ENCODE data around the gene PARP3.

The PARP3 gene

DNA sequence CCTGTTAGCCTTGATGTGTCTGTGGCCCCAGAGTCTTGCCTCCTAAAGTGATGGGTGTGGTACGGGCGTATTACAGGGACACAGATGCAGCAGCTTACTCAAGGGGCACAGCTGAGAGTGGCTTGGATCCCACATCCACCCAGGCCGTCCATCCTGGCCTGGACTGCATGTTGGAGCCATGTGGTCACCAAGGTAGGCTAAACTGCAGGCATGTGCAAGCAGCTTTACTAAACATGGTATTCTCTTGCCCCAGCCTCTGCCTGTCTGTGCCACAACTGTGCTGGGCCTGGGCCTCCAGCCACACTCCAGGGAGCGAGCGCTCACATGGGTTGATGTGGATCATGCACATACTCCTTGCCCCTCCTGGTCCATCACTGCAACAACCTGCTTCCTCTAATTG, 7.0 kb downstream of the PARP3 start:
- no peak for DNase-seq

DNA sequence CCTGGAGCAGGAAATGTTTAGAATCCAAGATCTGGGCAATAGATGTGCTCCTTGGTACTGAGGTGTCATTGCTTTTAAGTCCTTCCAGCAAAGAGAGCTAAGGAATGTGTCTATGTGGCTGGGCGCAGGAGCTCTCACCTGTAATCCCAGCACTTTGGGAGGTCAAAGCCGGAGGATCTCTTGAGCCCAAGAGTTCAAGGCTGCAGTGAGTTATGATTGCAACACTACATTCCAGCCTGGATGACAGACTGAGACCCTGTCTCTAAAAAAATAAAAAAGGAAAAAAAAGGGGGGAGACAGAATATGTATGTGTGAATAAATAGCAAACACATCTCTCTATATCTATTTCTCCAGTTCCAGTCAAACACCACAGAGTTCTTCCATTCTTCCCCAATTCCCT, 8.7 kb downstream of the PARP3 start:
- no peak for DNase-seq

DNA sequence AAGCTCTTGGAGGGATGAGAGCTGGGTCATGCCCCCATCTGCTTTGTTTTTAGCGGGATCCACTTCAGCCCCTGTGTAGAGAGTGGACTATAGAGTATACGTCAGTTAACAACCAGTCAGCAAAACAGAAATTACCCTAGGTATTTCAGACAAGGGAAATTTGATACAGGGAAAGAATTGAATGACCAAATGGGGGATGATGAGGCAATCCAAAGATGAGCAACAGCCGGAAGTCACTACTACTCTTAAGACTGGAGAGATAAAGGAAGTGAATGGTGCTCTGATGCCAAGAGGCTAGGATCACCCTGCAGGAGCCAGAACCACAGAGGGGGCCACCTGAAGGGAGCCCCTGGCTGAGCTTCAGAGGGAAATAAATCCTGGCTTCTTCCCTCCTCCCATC, 11.3 kb downstream of the PARP3 start:
- no peak for DNase-seq

DNA sequence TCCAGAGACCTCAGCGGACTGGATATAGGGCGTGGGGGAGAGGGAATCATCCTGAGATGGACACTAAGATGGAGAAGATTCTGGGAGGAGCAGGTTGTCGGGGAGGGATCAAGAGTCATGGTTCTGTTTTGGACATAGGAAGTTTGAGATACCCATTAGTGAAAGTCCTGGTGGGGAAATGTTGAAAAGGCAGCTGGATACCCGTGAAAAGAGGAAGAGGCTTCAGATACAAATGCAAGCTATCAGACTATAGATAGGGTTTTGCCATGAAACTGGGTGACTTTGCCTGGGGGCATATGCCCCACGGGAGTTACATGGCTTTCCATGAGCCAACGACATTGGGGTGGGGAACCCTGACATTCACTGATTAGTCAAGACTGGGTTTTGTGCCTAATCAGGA, 11.9 kb downstream of the PARP3 start:
- DNase-seq: no peak

DNA sequence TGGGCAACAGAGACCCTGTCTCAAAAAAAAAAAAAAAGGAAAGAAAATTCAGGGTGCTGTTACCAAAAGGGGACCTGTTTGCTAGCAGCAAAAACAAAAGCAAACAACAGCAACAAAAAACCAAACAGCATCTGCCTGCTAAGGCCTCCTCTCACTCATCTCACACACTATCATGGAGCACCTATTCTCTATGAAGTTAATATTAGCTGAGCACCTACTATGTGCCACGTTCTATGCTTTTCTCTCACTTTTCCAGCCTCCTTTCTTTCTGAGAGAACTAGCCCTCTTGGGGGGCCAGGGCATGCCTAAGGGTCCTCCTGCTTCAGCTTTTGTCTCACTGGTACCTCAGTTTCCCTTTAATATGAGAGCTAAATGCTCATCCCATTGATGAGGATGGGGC, 12.6 kb downstream of the PARP3 start:
- no peak for DNase-seq

DNA sequence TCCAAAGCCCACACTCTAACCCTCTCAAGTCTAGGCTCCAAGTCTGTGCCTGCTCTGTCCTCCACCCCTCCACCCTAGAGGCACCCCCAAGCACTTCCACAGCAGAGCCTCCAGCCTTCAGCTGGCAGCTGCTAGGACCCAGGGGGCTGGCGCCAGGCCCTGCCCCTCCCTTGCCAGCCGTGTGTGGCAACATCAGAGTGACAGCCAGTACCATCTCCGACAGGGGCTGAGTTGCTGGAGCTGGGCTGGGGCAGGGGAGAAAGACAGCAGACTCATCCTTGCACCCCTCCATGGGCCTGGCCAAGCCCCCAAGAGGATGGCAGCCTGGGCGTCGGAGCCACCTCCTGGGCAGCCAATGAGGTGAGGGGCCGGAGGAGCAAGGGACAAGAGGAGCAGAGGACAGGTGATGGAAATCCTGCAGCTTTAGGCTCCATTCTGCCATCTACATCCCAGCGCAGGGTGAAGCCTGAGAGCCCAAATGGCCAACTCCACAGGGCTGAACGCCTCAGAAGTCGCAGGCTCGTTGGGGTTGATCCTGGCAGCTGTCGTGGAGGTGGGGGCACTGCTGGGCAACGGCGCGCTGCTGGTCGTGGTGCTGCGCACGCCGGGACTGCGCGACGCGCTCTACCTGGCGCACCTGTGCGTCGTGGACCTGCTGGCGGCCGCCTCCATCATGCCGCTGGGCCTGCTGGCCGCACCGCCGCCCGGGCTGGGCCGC, 13.2 kb downstream of the PARP3 start, which contains the start of gene GPR62:
Gene GPR62, plus strand, starts transcription at position 207 of the 718 bp plus-strand sequence. Its CDS starts 272 bp downstream, at position 479.
- no peak for DNase-seq

DNA sequence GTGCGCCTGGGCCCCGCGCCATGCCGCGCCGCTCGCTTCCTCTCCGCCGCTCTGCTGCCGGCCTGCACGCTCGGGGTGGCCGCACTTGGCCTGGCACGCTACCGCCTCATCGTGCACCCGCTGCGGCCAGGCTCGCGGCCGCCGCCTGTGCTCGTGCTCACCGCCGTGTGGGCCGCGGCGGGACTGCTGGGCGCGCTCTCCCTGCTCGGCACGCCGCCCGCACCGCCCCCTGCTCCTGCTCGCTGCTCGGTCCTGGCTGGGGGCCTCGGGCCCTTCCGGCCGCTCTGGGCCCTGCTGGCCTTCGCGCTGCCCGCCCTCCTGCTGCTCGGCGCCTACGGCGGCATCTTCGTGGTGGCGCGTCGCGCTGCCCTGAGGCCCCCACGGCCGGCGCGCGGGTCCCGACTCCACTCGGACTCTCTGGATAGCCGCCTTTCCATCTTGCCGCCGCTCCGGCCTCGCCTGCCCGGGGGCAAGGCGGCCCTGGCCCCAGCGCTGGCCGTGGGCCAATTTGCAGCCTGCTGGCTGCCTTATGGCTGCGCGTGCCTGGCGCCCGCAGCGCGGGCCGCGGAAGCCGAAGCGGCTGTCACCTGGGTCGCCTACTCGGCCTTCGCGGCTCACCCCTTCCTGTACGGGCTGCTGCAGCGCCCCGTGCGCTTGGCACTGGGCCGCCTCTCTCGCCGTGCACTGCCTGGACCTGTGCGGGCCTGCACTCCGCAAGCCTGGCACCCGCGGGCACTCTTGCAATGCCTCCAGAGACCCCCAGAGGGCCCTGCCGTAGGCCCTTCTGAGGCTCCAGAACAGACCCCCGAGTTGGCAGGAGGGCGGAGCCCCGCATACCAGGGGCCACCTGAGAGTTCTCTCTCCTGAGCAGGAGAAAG, 14.0 kb downstream of the PARP3 start:
- DNase-seq: peak; percentile 61

DNA sequence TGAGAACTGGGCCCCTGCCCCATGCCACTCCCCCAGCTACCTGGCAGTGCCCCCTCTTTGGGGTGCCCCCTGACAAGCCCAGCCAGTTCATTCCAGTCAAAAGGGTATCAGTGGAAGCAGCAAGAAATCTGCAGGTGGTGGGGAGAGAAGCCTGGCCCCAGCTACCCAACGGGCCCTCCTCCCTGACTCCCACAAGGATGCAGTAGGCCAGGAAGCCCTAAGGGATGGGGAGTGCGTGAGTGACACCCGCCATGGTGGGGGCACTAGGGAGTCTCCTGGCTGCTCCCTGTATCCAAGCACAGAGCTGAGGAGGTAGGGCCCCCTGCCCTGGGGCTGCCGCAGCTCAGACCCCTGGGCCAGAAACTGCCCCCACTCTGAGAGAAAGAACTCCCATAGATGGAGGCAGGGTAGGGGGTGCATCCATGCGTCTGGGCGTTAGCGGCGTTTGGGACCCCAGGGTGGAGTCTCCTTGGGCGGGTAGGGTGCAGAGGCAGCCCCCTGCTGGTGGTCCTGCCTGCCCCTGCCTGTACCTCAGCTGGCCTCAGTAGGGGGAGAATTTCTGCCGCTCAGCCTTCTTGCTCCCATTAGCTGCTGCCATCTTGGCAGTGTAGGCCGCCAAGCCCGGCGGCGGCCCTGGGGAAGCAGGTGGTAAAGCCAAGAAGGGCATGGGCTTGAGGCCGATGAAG, 15.5 kb downstream of the PARP3 start:
- DNase-seq: no peak

DNA sequence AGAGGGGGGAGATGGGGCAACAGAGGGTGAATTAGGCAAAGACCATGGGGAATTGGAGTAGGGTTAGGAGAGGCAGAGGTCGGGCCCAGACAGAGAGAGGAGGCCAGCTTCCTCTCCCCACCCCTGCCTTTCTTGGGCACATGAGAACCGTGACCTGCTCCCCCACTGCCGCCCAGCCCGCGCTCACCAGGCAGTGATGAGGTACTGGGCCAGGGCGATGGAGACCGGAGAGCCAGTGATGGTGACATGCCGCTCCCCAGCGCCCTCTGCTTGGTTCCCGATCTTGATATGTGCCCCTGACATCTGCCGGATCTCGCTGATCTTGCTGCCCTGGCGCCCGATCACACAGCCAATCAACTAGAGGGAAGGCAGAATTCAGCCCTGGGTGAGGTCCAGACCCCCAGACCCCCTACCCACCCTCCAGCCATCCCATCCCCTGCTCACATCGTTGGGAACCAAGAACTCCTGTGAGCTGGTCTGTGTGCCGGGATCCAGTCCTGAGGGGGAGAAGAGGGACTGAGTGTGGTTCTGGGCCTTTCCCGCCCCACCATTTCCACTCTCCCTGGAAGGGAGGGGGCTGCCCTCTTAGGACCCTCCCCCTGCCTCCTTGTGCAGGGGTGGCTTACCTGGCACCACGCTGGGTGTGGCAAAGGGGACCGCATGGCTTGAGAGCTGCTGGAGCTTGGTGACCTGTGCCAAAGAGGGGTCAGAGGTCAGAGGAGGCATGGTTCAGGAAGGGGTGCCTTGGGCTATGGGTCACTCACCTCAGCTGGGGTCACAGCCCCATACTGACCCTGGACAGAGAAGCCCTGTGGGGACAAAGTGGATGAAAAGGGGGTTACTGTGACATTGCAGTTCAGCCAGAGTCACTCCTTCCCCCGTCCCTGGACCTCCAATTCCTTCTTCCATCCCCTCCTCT, 16.7 kb downstream of the PARP3 start:
- no peak for DNase-seq

DNA sequence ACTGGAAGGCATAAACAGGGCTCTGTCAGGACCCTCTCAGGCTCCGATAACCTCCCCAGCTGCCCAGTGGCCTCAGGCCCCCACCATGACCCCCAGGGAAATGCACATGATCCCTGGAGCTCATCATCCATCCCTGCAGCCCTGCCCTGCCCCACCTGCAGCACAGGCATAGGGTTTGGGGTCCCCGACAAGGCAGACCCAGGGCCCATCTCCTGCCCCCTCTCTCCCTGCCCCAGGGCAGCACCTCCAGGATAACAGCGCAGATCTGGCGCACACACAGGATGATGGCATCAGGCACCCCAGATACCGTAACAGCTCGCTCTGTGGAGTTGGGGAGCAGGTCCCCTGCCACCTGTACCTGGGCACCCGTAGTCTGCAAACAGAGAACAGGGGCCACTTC, 17.5 kb downstream of the PARP3 start:
- DNase-seq: no peak

DNA sequence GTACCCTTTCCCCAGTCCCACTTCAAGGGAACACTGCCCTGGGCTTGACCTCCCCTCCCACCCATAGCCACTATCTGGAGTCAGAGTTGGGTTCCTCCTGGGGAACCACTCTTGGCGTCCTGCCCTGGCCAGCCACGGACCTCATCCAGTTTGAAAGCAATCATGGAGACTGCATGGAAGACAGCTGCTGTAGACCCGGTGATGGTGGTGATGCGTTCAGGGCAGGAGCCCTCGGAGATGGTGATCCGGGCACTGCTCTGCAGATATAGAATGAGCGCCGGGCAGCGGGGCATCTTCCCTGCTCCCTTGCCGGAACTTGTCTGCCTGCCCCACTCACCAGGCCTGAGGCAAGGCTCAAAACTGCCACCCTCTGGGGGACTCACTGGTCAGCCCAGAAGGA, 18.2 kb downstream of the PARP3 start:
- no peak for DNase-seq

DNA sequence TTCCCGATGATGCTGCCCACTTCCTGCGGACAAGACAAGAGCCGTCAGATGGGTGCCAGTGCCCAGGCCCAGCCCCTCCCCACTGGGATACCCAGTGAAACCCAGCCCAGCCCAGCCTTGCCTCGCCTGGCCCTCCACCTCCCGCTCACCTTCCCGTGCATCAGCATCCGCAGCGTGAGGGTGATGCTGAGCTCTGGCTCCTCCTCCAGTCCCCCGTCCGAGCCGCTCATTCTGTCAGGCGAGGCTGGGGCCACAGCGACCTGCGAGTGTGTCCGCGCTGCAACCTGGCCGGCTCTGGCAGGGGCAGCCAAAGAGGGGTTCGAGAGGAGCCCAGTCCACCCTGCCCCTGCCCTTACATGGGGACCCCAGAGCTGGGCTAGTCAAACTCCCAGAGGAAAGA, 18.8 kb downstream of the PARP3 start:
- no peak for DNase-seq

DNA sequence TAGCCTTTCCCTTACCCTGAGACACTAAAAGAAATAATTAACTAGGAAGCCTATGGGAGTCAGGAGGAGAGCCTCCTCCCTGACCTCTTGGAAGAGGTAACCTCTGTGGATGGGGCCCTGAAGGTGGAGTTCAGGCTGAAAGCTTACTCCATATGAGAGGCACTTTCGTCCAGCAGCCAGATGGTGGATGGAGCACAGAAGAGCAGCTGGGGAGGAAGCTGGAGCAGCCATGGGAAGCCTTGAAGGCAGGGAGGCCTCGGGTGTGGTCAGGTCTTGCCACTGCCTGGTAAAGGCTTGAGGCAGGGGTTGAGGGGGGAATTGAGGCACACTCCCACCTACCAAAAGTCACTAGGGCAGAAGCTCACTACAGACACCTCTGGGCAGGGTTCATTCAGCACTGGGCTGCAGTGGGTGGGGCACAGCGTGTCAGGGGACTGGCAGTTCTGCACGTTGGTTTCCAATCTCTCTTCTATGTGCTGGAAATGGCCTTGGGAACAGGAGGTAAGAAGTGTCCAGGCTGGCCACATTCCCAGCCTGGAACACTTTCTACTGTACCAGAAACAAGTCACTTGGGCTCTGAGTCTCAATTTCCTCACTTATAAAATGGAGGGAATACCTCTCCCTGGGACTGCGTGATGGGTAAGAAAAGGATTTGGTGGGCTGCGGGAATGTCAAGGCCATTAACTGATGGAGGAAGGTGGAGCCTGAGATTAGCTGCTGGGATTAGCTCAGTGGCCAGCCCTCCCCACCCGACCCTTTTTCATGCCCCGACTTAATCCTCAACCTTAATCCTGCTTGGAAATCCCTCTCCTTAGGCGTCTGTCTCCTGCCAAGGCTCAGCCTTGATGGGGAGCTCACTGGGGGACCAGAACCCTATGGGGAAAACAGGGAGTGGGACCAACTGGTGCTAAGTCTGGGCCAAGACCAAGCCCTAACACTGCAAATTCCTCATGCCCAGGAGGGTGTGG, 19.7 kb downstream of the PARP3 start:
- DNase-seq: no peak

DNA sequence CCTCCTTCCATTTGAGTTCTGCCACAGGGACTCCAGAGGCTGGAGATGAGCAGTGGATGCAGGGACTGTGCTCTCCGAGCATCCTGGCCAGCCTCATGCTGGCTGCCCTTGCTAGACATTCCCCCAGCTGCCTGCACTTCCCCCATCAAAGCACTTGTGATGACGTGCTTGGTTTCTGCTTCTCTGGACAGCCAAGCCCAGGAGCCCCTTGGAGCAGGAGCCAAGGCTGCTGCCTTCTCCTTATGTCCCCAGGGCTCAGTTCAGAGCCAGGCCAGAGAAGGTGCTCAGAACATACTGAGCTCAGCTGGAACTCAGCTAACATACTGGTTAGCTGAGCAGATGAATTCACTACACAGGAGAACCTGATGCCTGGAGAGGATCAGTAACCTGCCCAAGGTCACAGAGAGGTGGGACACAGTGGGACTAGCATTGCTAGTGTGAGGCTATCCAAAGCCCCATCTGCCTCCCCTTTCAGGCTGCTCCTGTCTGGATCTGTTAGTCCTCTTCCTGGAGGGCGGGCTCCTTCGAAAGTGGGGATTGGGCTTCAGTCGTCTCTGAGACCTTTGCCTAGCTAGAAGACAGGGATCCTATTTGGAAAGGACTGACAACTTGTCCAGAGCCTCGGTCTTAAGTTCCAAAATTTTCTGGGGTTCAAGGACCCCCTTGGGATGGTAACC, 20.8 kb downstream of the PARP3 start:
- DNase-seq: no peak

DNA sequence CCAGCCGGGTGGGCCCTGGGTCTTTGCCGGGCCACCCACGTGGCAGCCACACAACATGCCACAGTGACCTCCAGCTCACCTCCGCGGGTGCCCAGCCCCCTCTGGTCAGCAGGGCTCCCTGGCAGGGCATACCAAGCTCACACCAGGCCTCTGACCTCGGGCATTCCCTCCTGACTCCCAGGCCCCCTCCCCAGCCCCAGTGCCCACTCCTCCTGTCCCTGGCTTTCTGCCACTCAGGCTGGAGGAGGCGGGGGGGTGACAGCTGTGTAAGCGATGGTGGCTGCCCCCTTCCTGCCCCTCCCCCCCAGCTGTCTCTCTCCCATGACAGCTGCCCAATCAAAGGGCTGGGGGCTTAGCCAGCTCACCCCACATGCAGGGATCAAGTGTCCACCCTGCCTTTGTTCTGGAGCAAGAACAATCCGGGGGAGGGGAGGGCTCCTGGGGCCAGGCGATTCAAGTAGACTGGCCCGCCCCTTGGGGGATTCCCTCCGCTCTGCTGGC, 21.8 kb downstream of the PARP3 start:
- DNase-seq: peak; percentile 81

DNA sequence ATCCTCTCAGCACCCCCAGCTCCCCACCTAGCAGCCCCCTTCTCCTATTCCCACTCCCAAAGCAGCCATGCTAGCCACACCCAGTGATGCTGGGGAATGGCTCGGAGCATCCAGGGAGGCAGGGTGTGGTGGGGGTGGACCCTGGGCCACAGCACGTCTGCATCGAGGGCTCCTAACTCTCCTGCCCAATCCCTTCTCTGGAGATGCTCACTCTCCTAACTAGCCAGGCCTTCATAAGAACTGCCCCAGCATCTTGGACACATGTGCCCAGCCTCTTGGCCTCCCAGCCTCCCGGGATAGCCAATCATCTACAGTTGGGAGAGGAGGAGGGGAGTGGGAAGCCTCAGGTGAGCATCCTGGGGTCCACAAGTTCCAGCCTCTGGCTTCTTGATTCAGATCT, 22.4 kb downstream of the PARP3 start:
- DNase-seq: no peak

DNA sequence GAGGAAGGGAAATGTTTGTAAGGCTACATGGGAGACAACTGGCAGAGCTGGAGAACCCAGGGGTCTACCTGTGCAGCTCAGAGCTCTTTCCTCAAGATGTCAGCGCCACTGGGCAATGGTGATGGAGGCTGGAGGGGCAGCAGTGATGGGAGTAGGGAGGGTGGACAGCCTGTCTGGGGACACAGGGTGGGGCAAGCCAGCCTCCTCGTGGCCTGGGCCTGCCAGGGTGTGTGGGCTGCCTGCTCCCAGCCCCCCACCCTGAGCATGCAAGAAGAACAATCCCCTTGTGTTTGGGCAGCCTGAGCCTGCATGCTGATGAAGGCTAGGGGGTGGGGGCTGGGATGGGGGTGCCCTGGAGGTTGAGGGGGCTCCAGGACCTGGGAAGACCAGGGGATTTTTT, 23.9 kb downstream of the PARP3 start:
- no peak for DNase-seq

DNA sequence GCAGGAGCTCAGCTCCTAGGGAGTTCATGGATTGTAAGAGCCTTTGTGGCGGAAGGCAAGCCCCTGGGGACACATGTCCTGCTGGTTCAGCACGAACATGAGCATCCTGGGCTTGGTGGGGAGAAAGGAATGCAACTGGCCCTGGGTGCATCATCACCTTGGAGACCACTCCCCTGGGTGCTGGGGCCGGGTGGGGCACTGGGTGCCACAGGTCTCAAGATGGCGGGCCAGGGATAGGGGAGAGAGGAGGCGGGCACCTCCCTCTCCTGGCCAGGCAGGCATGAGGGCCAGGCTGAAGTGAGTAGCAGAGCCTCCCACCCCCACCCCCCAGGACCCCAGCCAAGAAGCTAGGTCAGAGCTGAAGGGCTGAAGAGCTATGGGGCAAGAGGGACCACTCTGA, 24.3 kb downstream of the PARP3 start:
- no peak for DNase-seq

DNA sequence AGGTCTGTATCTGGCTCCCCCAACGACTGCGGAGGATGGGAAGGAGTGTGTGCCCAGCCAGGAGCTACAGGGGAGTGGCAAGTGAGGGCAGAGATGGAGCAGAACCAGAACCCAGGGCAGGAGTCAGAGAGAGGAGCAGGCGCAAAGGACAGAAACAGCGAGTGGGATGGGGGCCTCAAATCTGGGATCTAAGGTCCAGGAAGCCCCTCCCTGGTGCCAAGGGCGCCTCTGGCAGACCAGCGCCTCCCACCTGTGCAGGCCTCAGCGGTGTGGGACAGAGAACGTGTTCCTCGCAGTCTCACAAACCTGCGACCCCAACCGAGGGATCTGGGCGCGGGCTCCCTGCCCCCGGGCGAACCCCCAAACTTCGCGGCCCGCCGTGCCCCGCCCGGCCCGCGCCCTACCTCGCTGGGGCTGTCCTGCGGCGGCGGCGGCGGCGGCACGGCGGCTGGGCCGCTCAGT, 24.8 kb downstream of the PARP3 start:
- DNase-seq: no peak

Measured in femur (tissue), 1 donor.